ENCODE data around the gene CSTB.

GRCh38 chr21:43749651-43750262, 26.4 kb downstream of the CSTB start:
- TF ChIP-seq CTCF (IDR thresholded peaks at IDR 0.05) (no peak), POLR2A (IDR thresholded peaks at IDR 0.05) (no peak), EP300 (IDR thresholded peaks at IDR 0.05) (no peak)

All from tibial nerve (tissue), 4 donors.